Mesendoderm (in vitro differentiated cells): ENCODE data around the gene IL17C.

Experiments used
- DNase-seq: peaks from one replicate; pipeline ENCODE4 v3.0.0; 2013
- H2AK5ac ChIP-seq: 2 replicates; pipeline ENCODE4 v1.6.1; 2013; ENCODE audit warnings: low read length, inconsistent platforms
- H2BK120ac ChIP-seq: 2 replicates; pipeline ENCODE4 v1.6.1; 2013; ENCODE audit warnings: low read depth, mild to moderate bottlenecking, low read length, moderate library complexity, mixed read lengths
- H2BK15ac ChIP-seq: replicated peaks from 2 replicates; pipeline ENCODE4 v1.6.1; 2013; ENCODE audit warnings: low read depth, mild to moderate bottlenecking, moderate library complexity
- H2BK5ac ChIP-seq: 2 replicates; pipeline ENCODE4 v1.6.1; 2013; ENCODE audit warnings: low read length, inconsistent platforms
- H3K18ac ChIP-seq: 2 replicates; pipeline ENCODE4 v1.6.1; 2013; ENCODE audit warnings: mild to moderate bottlenecking, low read length, mixed read lengths
- H3K23ac ChIP-seq: one replicate; pipeline ENCODE4 v1.6.1; 2013; ENCODE audit warnings: low read length
- H3K27ac ChIP-seq: 2 replicates; pipeline ENCODE4 v1.5.1; 2013; ENCODE audit warnings: low read depth, mild to moderate bottlenecking, inconsistent platforms, low read length, moderate library complexity
- H3K27me3 ChIP-seq: 2 replicates; pipeline ENCODE4 v1.6.1; 2013; ENCODE audit warnings: low read length, control low read depth, mild to moderate bottlenecking, inconsistent platforms; ENCODE audit not compliant: insufficient read depth, poor library complexity
- H3K36me3 ChIP-seq: 2 replicates; pipeline ENCODE4 v1.6.1; 2013; ENCODE audit warnings: low read length, inconsistent platforms; ENCODE audit not compliant: control insufficient read depth, insufficient read depth
- H3K4ac ChIP-seq: one replicate; pipeline ENCODE4 v1.6.1; 2013; ENCODE audit warnings: low read depth, mild to moderate bottlenecking, low read length, moderate library complexity
- H3K4me1 ChIP-seq: 2 replicates; pipeline ENCODE4 v1.6.1; 2013; ENCODE audit warnings: low read depth, low read length, inconsistent platforms; ENCODE audit not compliant: control insufficient read depth
- H3K4me2 ChIP-seq: 2 replicates; pipeline ENCODE4 v1.6.1; 2013; ENCODE audit warnings: low read length
- H3K4me3 ChIP-seq: 2 replicates; pipeline ENCODE4 v1.5.1; 2013; ENCODE audit warnings: mild to moderate bottlenecking, low read length
- H3K56ac ChIP-seq: one replicate; pipeline ENCODE4 v1.6.1; 2013; ENCODE audit warnings: low read length
- H3K79me1 ChIP-seq: 2 replicates; pipeline ENCODE4 v1.6.1; 2013; ENCODE audit warnings: low read length, inconsistent platforms
- H3K79me2 ChIP-seq: 2 replicates; pipeline ENCODE4 v1.6.1; 2013; ENCODE audit warnings: mild to moderate bottlenecking, low read length; ENCODE audit not compliant: control insufficient read depth, insufficient read depth
- H3K9ac ChIP-seq: 2 replicates; pipeline ENCODE4 v1.6.1; 2013; ENCODE audit warnings: low read length, inconsistent platforms
- H4K5ac ChIP-seq: one replicate; pipeline ENCODE4 v1.6.1; 2013; ENCODE audit warnings: low read length
- H4K8ac ChIP-seq: one replicate; pipeline ENCODE4 v1.6.1; 2013; ENCODE audit warnings: low read depth, mild to moderate bottlenecking, control low read depth, low read length, moderate library complexity
- WGBS: extraction: QIAGEN DNeasy Blood & Tissue Kit; methylation state at CpG from one replicate; pipeline ENCODE4 v1.1.7; 2013; ENCODE audit warnings: low lambda C conversion rate, missing lambda C conversion rate; ENCODE audit not compliant: insufficient coverage; ENCODE audit errors: extremely low coverage; 5-methylcytosine and 5-hydroxymethylcytosine counted together

The IL17C gene

DNA sequence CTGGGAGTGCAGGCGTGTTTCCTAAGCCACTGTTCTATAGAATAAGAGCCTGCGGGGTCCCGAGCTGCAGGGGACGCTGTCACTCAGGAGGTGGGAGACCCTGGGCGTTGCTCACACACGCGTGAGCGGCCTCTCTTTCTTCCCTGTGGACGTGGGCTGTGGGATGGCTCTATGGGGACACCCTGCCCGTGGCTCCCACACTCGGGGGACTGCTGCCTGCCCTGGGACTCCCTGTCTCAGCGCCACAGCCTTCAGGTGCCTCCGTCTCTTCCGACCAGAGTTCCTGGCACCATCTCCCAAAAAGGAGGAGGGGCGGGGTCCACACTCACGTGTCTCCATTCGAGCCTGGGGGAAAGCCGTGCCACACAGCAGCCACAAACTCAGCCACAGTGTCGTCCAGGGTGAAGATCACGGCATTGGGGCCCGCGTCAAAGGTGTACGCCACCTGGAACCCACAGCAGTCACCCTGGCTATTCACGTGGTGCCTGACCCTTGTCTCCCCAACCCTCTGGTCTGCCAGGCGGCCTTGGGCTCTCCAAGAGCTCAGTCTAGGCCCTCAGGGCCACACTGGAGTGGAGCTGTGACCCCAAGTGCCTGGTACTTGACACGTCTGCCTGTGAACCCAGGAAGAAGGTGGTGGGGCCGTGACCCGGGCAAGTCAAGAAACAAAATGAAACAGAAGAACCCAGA is 16.1 kb downstream of the IL17C start:
- peaks cover 9% of the 10 kb centered on the region for H3K79me1 ChIP-seq
- WGBS = no CpG with 5 or more reads among the region's 28 CpGs
- no peak overlapping the region for H4K5ac ChIP-seq
- no peak overlapping the region for H2BK15ac ChIP-seq
- DNase-seq = no peak
- H3K79me2 ChIP-seq = peaks cover 8% of the 10 kb centered on the region
- H3K23ac ChIP-seq = no peak overlapping the region
- peaks cover 4% of the 10 kb centered on the region for H3K36me3 ChIP-seq
- no peak overlapping the region for H2BK5ac ChIP-seq
- H3K27me3 ChIP-seq = no peaks in the 10 kb centered on the region
- H4K8ac ChIP-seq = no peak overlapping the region
- H3K9ac ChIP-seq = no peak overlapping the region
- H3K4me3 ChIP-seq = no peak overlapping the region
- no peak overlapping the region for H2BK120ac ChIP-seq
- H3K4me1 ChIP-seq = peaks cover 3% of the 10 kb centered on the region
- H3K27ac ChIP-seq = no peak overlapping the region
- no peak overlapping the region for H3K56ac ChIP-seq
- no peak overlapping the region for H3K18ac ChIP-seq
- H3K4ac ChIP-seq = no peak overlapping the region
- no peak overlapping the region for H2AK5ac ChIP-seq
- H3K4me2 ChIP-seq = no peak overlapping the region

DNA sequence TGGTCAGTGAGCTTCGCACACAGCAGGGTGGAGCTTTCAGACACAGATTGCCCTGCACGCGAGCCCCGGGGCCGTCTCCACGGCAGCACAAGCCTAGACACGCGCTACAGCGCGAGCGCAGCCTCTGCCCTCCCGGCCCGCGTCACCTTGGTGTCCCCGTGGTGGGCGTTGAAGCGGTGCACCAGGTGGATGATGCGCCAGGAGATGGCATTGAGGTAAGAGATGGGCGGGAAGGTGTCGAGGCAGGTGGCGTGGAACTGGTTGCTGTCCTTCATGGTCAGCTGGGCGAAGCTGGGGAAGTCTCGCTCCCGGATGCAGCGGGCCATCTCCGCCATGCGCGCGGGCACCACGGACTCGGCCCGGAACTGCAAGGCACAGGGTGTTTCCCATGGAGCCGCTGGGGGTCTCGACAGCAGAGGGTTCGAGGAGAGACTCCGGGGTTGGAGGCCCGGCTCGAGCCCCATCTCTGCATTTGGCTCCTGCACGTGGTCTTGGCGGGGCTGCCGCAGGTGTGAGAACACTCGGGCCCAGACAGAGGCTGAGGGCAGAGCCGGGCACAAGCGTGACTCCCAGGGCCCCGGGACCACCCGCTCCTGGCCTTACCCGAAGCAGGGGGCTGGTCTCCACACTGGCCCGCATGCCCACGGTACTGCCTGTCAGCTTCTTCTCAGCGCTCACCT is 16.8 kb downstream of the IL17C start:
- Histone ChIP-seq H3K56ac (no peak overlapping the region), H3K36me3 (peaks cover 4% of the 10 kb centered on the region), H3K79me1 (peaks cover 11% of the 10 kb centered on the region), H3K9ac (no peak overlapping the region), H3K4ac (no peak overlapping the region), H3K27me3 (no peaks in the 10 kb centered on the region), H3K4me2 (no peak overlapping the region), H2BK5ac (no peak overlapping the region), H3K27ac (no peak overlapping the region), H2BK120ac (no peak overlapping the region), H4K8ac (no peak overlapping the region), H3K79me2 (peaks cover 13% of the 10 kb centered on the region), H2BK15ac (no peak overlapping the region), H3K23ac (no peak overlapping the region), H2AK5ac (no peak overlapping the region), H3K4me1 (peaks cover 3% of the 10 kb centered on the region), H3K18ac (no peak overlapping the region), H3K4me3 (no peak overlapping the region), H4K5ac (no peak overlapping the region)
- no CpG with 5 or more reads among the region's 50 CpGs for WGBS
- DNase-seq = no peak

DNA sequence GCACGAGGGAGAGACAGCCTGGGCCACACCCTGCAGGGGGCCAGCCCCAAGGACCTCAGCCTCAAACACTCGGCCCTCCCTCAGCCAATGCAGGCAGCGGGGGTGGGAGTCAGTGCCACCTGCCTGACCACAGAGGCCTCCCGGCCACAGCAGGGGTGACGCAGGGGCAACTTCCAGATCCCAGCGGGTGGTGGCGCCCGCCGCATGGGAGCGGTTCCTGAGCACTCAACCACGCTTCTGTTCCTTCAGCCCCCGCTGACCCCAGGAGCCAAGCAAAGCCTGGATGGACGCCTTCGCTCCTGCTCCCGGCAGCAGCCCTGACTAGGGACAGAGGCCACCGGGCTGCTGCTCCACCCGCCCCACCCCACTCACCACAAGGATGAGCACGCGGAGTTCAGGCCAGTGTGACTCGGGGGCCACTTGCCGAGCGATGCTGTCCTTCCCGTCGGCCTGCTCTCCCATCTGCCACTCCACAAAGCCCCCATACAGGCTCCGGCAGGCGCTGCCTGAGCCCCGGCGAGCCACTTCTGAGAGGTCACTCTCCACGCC is 17.4 kb downstream of the IL17C start:
- Histone ChIP-seq H2BK120ac (no peak overlapping the region), H3K4me3 (no peak overlapping the region), H3K79me1 (peaks cover 11% of the 10 kb centered on the region), H3K27ac (no peak overlapping the region), H3K79me2 (peaks cover 14% of the 10 kb centered on the region), H3K4ac (no peak overlapping the region), H4K8ac (no peak overlapping the region), H3K27me3 (no peaks in the 10 kb centered on the region), H3K18ac (no peak overlapping the region), H3K36me3 (peaks cover 4% of the 10 kb centered on the region), H2AK5ac (no peak overlapping the region), H3K9ac (no peak overlapping the region), H3K56ac (no peak overlapping the region), H2BK5ac (no peak overlapping the region), H3K4me2 (no peak overlapping the region), H3K23ac (no peak overlapping the region), H4K5ac (no peak overlapping the region), H3K4me1 (peaks cover 3% of the 10 kb centered on the region), H2BK15ac (no peak overlapping the region)
- DNase-seq = no peak
- WGBS = no CpG with 5 or more reads among the region's 29 CpGs

DNA sequence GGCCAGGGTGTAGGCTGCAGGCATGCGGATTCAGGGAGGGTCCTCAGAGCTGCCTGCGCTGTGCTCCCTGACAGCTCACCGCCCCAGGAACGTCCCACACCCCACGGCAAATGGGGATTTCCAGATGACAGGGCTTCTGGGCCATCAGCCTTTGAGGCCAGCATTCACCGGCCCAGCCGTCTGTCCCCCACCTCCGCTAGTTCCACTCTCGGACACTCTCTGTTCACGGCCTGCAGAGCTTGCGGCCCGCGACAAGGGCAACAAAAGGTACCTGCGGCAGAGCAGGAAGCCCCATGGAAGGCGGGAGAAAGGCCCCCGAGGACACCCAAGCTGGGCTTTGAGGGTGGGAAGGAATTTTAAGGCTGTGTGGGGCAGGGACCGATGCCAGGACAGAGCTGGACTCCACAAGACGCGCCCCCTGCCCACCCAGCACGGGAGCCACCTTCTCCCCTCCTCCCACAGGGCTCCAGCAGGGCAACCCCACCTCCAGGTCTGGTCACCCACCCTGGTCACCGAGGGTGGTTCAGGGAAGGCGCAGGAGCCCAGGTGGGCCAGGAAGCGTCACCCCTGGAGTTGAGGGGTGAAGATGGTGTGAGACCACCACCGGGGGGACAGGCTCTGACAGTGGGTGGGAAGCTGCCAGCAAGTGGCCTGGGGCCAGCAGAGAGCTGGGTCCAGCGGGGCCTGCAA is 18.1 kb downstream of the IL17C start:
- Histone ChIP-seq H3K27me3 (no peaks in the 10 kb centered on the region), H3K56ac (no peak overlapping the region), H3K79me1 (peaks cover 12% of the 10 kb centered on the region), H3K18ac (no peak overlapping the region), H2BK15ac (no peak overlapping the region), H3K4ac (no peak overlapping the region), H3K4me2 (no peak overlapping the region), H4K8ac (no peak overlapping the region), H2BK120ac (no peak overlapping the region), H3K4me3 (no peak overlapping the region), H3K27ac (no peak overlapping the region), H3K79me2 (peaks cover 20% of the 10 kb centered on the region), H3K4me1 (peaks cover 2% of the 10 kb centered on the region), H3K9ac (no peak overlapping the region), H3K36me3 (peaks cover 4% of the 10 kb centered on the region), H3K23ac (no peak overlapping the region), H4K5ac (no peak overlapping the region), H2AK5ac (no peak overlapping the region), H2BK5ac (no peak overlapping the region)
- DNase-seq = no peak
- no CpG with 5 or more reads among the region's 25 CpGs for WGBS

DNA sequence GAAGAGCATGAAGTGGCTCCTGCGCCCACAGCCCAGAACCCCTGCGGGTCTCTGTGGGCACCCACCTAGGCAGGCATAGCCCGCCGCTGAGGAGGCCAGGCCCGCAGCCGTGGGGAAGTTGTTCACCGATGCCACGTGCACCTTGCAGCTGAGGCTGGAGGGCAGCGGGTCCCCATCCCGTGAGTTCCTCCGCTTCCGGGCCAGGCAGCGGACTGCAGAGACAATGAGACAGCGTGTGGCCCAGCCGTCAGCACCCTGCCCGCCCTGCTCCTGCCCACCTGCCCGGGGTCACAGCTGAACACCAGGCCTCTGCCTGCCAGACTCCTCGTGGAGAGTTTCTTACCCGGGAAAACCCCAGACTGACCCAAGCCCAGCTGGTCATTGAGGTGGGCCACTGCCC is 19.0 kb downstream of the IL17C start:
- WGBS = no CpG with 5 or more reads among the region's 19 CpGs
- Histone ChIP-seq H4K8ac (no peak overlapping the region), H3K27ac (no peak overlapping the region), H3K79me1 (peaks cover 15% of the 10 kb centered on the region), H3K18ac (no peak overlapping the region), H3K4me3 (no peak overlapping the region), H4K5ac (no peak overlapping the region), H3K4ac (no peak overlapping the region), H3K56ac (no peak overlapping the region), H2BK120ac (no peak overlapping the region), H3K79me2 (peaks cover 27% of the 10 kb centered on the region), H3K23ac (no peak overlapping the region), H3K36me3 (peaks cover 4% of the 10 kb centered on the region), H2AK5ac (no peak overlapping the region), H3K4me1 (peaks cover 2% of the 10 kb centered on the region), H3K9ac (no peak overlapping the region), H2BK5ac (no peak overlapping the region), H3K4me2 (no peak overlapping the region), H2BK15ac (no peak overlapping the region), H3K27me3 (no peaks in the 10 kb centered on the region)
- no peak for DNase-seq
